ENCODE data around the gene GSG1L.

GSG1L gene

DNA sequence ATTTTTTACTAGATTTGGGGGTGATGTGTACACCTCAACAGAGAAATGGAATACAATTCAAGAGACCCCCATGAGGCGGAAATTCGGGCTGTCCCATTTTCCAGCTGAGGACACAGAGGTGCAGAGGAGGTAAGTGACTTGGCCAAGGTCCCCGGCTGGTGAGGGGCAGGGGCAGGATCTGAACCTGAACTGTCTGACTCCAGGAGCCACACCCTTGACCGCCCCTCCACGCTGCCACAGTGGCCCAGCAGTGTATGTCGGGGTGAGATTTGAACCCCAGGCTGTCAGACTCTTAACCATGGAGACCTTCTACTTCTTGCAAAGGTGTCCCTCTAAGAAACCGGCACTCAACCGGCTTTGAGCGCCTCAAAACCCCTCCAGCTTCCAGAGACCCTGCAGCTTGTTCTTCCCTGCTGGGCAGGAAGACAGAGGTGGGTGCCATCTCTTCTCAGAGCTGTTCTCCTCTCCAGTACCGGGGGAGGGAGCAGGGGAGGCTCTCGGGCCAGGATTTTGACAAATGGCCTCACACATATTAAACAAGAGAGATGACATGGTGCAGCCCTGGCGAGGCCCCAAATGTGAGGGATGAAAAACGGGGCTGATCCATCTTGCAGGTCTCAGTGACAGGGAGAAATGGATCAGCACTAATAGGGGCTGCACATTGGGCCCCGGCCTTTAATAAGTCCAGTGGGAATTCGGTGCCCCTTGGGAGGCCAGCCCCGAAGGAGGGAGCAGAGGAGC, 222.3 kb downstream of the GSG1L start:
- no peaks in the 10 kb centered on the region for H4K20me1 ChIP-seq (ENCODE audit: insufficient read depth)
- no peaks in the 10 kb centered on the region for H3K27me3 ChIP-seq (ENCODE audit: insufficient read depth, low read depth)
- H3K9ac ChIP-seq = no peak overlapping the region
- TF ChIP-seq, protein P1, sequence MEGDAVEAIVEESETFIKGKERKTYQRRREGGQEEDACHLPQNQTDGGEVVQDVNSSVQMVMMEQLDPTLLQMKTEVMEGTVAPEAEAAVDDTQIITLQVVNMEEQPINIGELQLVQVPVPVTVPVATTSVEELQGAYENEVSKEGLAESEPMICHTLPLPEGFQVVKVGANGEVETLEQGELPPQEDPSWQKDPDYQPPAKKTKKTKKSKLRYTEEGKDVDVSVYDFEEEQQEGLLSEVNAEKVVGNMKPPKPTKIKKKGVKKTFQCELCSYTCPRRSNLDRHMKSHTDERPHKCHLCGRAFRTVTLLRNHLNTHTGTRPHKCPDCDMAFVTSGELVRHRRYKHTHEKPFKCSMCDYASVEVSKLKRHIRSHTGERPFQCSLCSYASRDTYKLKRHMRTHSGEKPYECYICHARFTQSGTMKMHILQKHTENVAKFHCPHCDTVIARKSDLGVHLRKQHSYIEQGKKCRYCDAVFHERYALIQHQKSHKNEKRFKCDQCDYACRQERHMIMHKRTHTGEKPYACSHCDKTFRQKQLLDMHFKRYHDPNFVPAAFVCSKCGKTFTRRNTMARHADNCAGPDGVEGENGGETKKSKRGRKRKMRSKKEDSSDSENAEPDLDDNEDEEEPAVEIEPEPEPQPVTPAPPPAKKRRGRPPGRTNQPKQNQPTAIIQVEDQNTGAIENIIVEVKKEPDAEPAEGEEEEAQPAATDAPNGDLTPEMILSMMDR (conservative IDR thresholded peaks at IDR 0.05; ENCODE audit: low read depth, low read length) = no peak
- no peak overlapping the region for H3K4me3 ChIP-seq (IDR thresholded peaks at IDR 0.05; ENCODE audit: insufficient read depth, low read depth, low read length)
- H3K79me2 ChIP-seq (ENCODE audit: insufficient read depth, low read depth) = no peaks in the 10 kb centered on the region
- H3K36me3 ChIP-seq (ENCODE audit: insufficient read depth) = no peaks in the 10 kb centered on the region
- H3K4me2 ChIP-seq = no peak overlapping the region
- no peak overlapping the region for H2AFZ ChIP-seq (ENCODE audit: low read depth)
- H3K27ac ChIP-seq = no peak overlapping the region
- H3K4me1 ChIP-seq (ENCODE audit: low read depth, poor library complexity, severe bottlenecking) = no peaks in the 10 kb centered on the region

DNA sequence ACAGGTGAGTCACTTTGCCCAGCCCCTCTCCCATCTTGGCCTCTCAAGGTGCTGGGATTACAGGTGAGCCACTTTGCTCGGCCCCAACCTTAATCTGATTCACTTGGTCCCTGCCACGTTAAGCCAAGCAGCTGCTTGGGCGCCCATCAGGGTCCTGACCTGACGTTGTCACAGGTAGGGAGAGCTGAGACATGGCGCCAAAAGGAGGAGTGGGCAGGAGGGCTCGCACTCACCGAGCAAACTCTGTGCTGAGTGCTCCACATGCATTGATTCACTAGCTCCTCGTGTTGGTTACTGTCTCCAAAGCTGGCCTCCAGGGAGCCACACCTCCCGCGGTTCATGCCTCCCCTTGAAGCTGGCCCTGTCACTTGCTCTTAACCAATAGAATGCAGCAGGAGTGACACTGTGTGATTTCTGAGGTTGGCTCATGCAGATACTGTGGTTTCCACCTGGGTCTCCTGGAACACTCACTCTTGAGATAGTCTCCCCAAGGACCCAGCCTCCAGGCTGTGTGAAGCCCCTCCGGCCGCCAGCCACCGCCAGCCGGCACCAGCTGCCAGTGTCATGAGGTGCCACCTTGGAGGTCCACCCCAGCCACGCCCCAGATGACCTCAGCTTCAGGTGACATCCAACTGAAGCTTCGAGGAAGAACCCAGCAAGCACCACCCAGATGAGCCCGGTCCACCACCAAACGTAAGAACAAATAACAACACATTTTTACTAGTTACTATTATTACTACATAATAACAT, 223.0 kb downstream of the GSG1L start:
- H2AFZ ChIP-seq (ENCODE audit: low read depth) = no peak overlapping the region
- no peak overlapping the region for H3K9ac ChIP-seq

DNA sequence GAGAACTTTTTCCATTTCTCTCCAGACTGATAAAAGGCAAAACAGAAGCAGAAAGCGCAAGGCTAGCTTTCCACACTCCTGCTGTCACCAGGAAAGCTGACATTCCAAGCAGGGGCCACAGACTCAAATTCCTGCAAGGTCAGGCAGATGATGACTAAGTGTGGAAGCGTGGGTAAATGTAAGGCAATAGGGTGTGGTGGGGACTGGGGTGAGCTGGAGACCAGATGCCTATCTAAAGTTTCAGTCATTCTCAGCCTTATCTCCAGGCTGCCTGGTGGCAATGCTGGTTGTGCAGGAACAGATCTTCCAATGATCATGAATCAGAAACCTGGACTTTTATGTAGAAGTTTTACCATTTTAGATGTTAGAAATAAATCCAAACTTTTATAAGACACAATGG, 224.1 kb downstream of the GSG1L start:
- H3K27ac ChIP-seq = no peak overlapping the region
- H3K9ac ChIP-seq = no peak overlapping the region
- no peak overlapping the region for H2AFZ ChIP-seq (ENCODE audit: low read depth)
- TF ChIP-seq, protein P1 (conservative IDR thresholded peaks at IDR 0.05; ENCODE audit: low read depth, low read length) = no peak
- H4K20me1 ChIP-seq (ENCODE audit: insufficient read depth) = no peaks in the 10 kb centered on the region
- no peaks in the 10 kb centered on the region for H3K79me2 ChIP-seq (ENCODE audit: insufficient read depth, low read depth)
- H3K4me3 ChIP-seq (IDR thresholded peaks at IDR 0.05; ENCODE audit: insufficient read depth, low read depth, low read length) = no peak overlapping the region
- H3K4me2 ChIP-seq = no peak overlapping the region
- no peaks in the 10 kb centered on the region for H3K4me1 ChIP-seq (ENCODE audit: low read depth, poor library complexity, severe bottlenecking)
- no peaks in the 10 kb centered on the region for H3K36me3 ChIP-seq (ENCODE audit: insufficient read depth)
- H3K27me3 ChIP-seq (ENCODE audit: insufficient read depth, low read depth) = no peaks in the 10 kb centered on the region

More for the DNA sequence above, 223.0 kb downstream of the GSG1L start:
- no peaks in the 10 kb centered on the region for H4K20me1 ChIP-seq (ENCODE audit: insufficient read depth)
- H3K4me1 ChIP-seq (ENCODE audit: low read depth, poor library complexity, severe bottlenecking) = no peaks in the 10 kb centered on the region
- TF ChIP-seq, protein P1 (conservative IDR thresholded peaks at IDR 0.05; ENCODE audit: low read depth, low read length) = no peak
- H3K27me3 ChIP-seq (ENCODE audit: insufficient read depth, low read depth) = no peaks in the 10 kb centered on the region
- no peak overlapping the region for H3K4me3 ChIP-seq (IDR thresholded peaks at IDR 0.05; ENCODE audit: insufficient read depth, low read depth, low read length)
- no peaks in the 10 kb centered on the region for H3K79me2 ChIP-seq (ENCODE audit: insufficient read depth, low read depth)
- H3K4me2 ChIP-seq = no peak overlapping the region
- H3K36me3 ChIP-seq (ENCODE audit: insufficient read depth) = no peaks in the 10 kb centered on the region
- H3K27ac ChIP-seq = no peak overlapping the region

DNA sequence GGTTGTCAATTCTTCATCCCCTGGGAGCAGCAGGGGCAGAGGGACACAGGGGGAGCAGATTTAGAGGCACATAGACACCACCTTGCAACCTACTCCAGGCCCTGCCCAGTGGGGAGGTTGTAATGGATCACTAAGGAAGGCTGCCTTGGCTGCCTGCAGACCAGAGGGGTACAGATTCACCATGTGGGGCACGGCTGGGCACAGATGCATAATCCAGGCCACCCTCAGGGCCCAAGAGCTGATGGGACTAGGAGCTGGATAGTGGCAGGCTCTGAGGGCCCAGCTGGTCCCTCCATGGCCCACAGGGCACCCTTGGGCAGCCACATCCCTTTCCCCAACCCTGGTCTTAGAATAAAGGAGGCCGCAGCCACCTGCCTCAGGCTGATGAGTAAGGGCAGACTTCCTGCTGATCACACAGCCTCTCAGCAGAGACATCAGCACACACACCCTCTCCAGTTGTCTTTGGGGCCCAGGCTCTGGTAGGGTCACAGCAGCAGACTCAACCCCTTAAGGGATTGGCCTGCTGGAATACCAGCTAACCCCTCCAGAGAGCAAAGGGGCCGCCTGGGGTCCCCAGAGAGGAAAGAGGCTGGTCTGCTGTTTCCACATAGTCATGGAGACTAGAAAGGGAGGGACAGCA, 224.9 kb downstream of the GSG1L start:
- Histone ChIP-seq H3K4me3 (IDR thresholded peaks at IDR 0.05; ENCODE audit: insufficient read depth, low read depth, low read length) (no peak overlapping the region), H2AFZ (ENCODE audit: low read depth) (no peak overlapping the region), H3K79me2 (ENCODE audit: insufficient read depth, low read depth) (no peaks in the 10 kb centered on the region), H4K20me1 (ENCODE audit: insufficient read depth) (no peaks in the 10 kb centered on the region), H3K36me3 (ENCODE audit: insufficient read depth) (no peaks in the 10 kb centered on the region), H3K4me1 (ENCODE audit: low read depth, poor library complexity, severe bottlenecking) (no peaks in the 10 kb centered on the region), H3K27me3 (ENCODE audit: insufficient read depth, low read depth) (no peaks in the 10 kb centered on the region), H3K27ac (no peak overlapping the region), H3K9ac (no peak overlapping the region), H3K4me2 (no peak overlapping the region)
- TF ChIP-seq, protein P1 (conservative IDR thresholded peaks at IDR 0.05; ENCODE audit: low read depth, low read length) = no peak
